Prostate gland (tissue), 2 donors: Measurements from ENCODE around the gene RPS6KA3. TPM values are rescaled to one million over a fixed set of nuclear protein-coding genes. Genes with fewer than 3 reads are reported as not detected.

Experiments
- DNase-seq: peaks from one replicate; pipeline ENCODE4 v3.0.0-alpha.2; 2019; ENCODE audit warnings: low spot score
- H3K27ac ChIP-seq, 2 donors: fragments of 200-600 bp; sonication (generic); 2 replicates each; pipeline ENCODE4 v1.5.1; 2017 to 2019
- H3K27me3 ChIP-seq: fragments of 200-600 bp; sonication (generic); replicated peaks from 2 replicates; pipeline ENCODE4 v1.5.1; 2019; ENCODE audit not compliant: insufficient read depth
- H3K36me3 ChIP-seq, 2 donors: fragments of 200-600 bp; sonication (generic); 1 replicate in 1 of 2; 2 replicates in 1 of 2; pipeline versions ENCODE4 v1.5.1 to v1.8.1; 2017 to 2019
- H3K4me1 ChIP-seq: fragments of 200-600 bp; sonication (generic); replicated peaks from 2 replicates; pipeline ENCODE4 v1.5.1; 2019
- H3K4me3 ChIP-seq, 2 donors: fragments of 200-600 bp; sonication (generic); 2 replicates each; pipeline ENCODE4 v1.5.1; 2017 to 2019
- H3K9me3 ChIP-seq: fragments of 200-600 bp; sonication (generic); 2 replicates; pipeline ENCODE4 v1.5.1; 2017
- CTCF ChIP-seq, 4 experiments: fragments of 200-600 bp in 2 of 4; fragments of 450-650 bp in 2 of 4; sonication (generic) in 2 of 4; IDR thresholded peaks; 1 replicate in 3 of 4; 2 replicates in 1 of 4; pipeline ENCODE4 v1.5.1; 2016 to 2019; ENCODE audit warnings: antibody characterized with exemption in 4 of 4, mild to moderate bottlenecking in 2 of 4, moderate library complexity in 2 of 4
- POLR2A ChIP-seq: fragments of 450-650 bp; IDR thresholded peaks from one replicate; pipeline ENCODE4 v1.6.1; 2016; ENCODE audit warnings: antibody characterized with exemption, mild to moderate bottlenecking
- POLR2AphosphoS5 ChIP-seq: sonication (generic); formaldehyde crosslinking; IDR thresholded peaks from one replicate; pipeline ENCODE4 v1.6.1; 2017; ENCODE audit warnings: antibody characterized with exemption
- WGBS: methylation state at CpG from one replicate; pipeline ENCODE4 v1.1.5; 2018; 5-methylcytosine and 5-hydroxymethylcytosine counted together
- intact Hi-C: fragments of 100-400 bp; cut with DNase I; formaldehyde crosslinking; loops from one replicate; pipeline ENCODE4 v1.14.2; 2022
- total RNA-seq, 2 donors: library from RNA; depleted of rRNA; stranded (reverse); fragments of >200 nt; gene quantifications; one replicate each; pipeline ENCODE4 v1.1.0, GENCODE V29; 2016

Gene RPS6KA3
- total RNA-seq, 2 donors from 2014 or later, result 19.8 to 52.8 TPM

DNA sequence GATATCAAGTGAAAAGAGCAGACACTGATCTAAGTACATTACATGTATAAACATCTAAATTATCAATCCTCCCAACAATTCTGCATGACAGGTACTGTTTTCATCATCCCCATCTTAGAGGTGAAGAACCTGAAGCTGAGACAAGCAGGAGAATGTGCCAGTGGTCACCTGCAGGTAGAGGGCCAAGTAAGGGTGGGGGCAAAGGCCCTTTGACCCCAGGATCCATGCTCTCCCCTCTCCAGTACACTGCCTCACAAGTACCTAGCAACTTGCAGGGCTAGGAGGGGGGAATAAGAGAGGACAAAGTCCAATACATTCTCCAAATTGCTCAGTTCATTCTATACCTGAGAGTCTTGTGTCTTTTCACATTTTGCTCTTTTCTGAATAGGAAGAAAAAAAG is 141.7 kb downstream of the RPS6KA3 start:
- Histone ChIP-seq H3K27me3 (no peaks in the 10 kb centered on the region), H3K36me3 (no peaks in the 10 kb centered on the region), H3K27ac (no peak overlapping the region), H3K4me1 (no peaks in the 10 kb centered on the region), H3K9me3 (no peaks in the 10 kb centered on the region), H3K4me3 (no peak overlapping the region)
- TF ChIP-seq POLR2AphosphoS5 (no peak), CTCF (IDR thresholded peaks at IDR 0.05) (no peak), POLR2A (no peak)
- DNase-seq, result no peak
- intact Hi-C loops, result no loop called here

DNA sequence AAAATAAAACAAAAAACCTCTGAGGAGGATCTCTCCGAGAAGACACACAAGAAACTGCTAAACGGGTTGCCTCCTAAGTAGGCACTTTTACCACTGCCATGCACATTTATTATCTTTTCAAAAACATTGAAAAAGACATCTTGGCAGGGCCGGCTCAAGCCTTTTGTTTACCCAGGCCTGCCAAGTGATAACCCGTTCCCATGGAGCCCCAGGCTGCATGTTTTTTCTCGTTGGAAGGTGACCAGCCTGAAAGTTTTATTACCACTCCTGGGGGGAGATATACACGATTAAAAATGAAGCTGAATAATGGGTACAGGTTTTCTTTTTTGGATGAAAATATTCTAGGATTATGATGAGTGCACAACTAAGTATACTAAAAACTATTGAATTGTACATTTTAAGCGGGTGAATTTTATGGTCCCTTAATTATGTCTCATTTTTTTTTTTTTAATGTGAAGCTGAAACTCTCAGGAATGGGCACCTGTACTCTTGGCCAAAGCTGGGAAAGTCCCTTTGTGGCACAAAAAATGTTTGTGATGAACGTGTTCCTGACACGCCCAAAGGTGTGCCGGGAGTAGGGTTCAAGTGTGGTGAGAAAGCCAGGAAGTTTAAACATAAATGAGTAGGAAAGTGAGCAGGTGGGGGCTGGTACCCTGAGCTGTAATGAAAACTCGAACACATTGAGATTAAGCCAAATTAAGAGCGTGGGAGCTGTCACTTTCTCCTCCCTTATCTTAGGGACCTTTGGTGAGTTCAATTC is 148.5 kb downstream of the RPS6KA3 start:
- WGBS, result 17% methylated on average over 12 of the region's 12 CpGs
- TF ChIP-seq POLR2AphosphoS5 (no peak), CTCF (IDR thresholded peaks at IDR 0.05) (no peak), POLR2A (no peak)
- no peak overlapping the region for H3K27ac ChIP-seq
- H3K9me3 ChIP-seq, result no peaks in the 10 kb centered on the region
- H3K4me1 ChIP-seq, result no peaks in the 10 kb centered on the region
- intact Hi-C loops, result no loop called here
- no peaks in the 10 kb centered on the region for H3K27me3 ChIP-seq
- H3K4me3 ChIP-seq, result no peak overlapping the region
- DNase-seq, result no peak
- no peaks in the 10 kb centered on the region for H3K36me3 ChIP-seq

GRCh38 chrX:20116577-20117240 is 150.0 kb downstream of the RPS6KA3 start, which contains the start of gene MAP7D2:
Gene MAP7D2 (minus strand): TSS chrX:20116907. CDS start chrX:20116879, 28 bp downstream.
- TF ChIP-seq CTCF (IDR thresholded peaks at IDR 0.05) (no peak), POLR2AphosphoS5 (no peak), POLR2A (no peak)
- intact Hi-C loops, result no loop called here
- Histone ChIP-seq H3K36me3 (no peaks in the 10 kb centered on the region), H3K27ac (no peak within 1 kb of the TSS), H3K4me3 (no peak within 1 kb of the TSS), H3K27me3 (no peaks in the 10 kb centered on the region), H3K9me3 (no peaks in the 10 kb centered on the region), H3K4me1 (no peaks in the 10 kb centered on the region)
- WGBS, result 65% methylated on average over 11 of the region's 91 CpGs
- DNase-seq, result no peak

GRCh38 chrX:20116087-20116576 is 150.6 kb downstream of the RPS6KA3 start:
- intact Hi-C loops, result no loop called here
- no peak for DNase-seq
- Histone ChIP-seq H3K9me3 (no peaks in the 10 kb centered on the region), H3K4me1 (no peaks in the 10 kb centered on the region), H3K36me3 (no peaks in the 10 kb centered on the region), H3K4me3 (no peak overlapping the region), H3K27ac (no peak overlapping the region), H3K27me3 (no peaks in the 10 kb centered on the region)
- 13% methylated on average over 14 of the region's 47 CpGs for WGBS
- TF ChIP-seq POLR2AphosphoS5 (no peak), POLR2A (no peak), CTCF (IDR thresholded peaks at IDR 0.05) (no peak)
